ENCODE measurements around the gene FLCN.
"Not testable (repeated sequence)": the region's sequence is repeated elsewhere in the genome, so short reads cannot be mapped to it uniquely, and the experiment has no call there.

FLCN gene

DNA sequence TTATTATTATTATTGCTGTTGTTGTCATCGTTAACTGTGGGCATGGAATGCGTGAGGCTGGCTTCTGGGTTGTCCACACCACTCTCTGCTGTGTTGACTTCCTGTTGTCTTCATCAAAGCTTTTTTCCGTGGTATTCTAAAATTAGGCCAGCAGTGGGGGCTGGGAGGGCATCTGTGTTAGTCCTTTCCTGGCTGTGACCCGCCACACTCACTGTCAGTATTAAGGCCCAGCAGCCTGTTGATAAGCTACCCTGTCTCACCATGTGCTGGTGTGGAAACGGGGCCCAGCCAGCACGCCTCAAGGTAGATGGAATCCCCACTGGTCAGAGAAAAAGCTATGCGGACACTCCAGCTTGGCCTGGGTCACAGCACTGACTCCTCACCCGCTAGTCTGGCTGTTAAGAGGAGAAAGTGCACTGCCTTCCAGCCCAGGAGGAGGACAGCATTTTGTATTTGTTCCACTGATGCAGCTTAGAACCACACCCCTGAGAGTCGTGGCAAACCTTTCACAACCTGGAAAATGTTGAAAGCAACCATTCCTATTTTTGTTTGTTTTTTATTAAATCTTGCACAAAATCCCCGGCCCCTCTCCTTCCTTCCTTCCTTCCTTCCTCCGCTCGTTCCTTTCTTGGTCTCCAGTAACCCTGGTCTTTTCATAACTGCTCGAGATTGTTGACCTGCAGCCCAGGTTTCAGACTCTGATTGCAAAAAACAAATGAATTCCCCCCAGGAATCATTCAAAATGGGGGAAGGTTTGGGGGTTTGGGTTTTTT lies 51.8 kb downstream of the FLCN start:
- DNase-seq = not testable (repeated sequence)

DNA sequence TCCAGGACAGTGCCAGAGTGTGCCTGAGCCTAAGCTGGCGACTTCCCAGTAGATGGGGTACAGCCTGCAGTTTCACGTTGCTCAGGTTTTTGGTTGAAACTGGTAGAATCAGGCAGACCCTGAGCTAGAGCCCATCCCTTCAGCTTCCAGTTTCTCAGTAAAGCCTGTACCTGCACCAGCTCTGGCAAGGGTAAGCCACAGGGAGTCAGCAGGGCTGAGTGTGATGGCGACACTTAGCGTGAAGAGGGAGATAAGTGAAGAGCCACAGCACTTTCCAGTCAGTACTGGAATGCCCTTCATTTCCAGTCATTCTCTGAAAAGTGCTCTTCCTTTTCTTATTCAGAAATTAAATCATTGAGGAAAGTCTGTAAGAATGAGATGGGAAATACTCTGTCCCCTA lies 53.2 kb downstream of the FLCN start:
- DNase-seq = no peak

DNA sequence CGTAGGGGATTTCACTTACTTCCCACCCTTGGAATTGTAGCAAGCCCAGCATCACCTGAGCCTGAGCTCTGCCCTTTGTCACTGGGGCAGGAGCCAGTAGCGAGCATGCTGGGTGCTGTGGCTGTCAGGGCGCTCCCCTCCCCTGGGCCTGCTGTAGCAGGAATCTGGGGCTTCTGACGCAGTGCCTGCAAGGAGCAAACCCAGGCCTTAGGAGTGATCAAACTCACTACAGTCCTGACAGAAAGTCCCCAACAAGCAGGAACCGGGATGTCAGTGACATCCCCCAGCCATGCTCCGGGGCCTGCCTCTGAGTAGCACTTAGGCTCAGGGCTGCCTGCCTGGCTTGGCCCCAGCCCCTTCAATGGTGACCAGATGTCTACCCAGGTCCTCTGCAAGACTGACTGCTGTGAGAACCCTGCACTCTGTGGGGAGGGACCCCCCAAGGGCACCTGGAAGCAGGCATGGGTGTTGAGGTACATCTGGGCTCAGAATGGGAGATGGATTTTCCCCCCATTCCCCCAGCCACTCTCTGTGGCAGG lies 54.3 kb downstream of the FLCN start:
- peak; percentile 24 for DNase-seq

- DNase-seq = peak; percentile 77
These were observed 55.0 kb downstream of the FLCN start for GRCh38 chr17:17181666-17182597.

GRCh38 chr17:17180741-17181525 lies 56.0 kb downstream of the FLCN start:
- no peak for DNase-seq

GRCh38 chr17:17180141-17180603 lies 56.8 kb downstream of the FLCN start:
- no peak for DNase-seq

DNA sequence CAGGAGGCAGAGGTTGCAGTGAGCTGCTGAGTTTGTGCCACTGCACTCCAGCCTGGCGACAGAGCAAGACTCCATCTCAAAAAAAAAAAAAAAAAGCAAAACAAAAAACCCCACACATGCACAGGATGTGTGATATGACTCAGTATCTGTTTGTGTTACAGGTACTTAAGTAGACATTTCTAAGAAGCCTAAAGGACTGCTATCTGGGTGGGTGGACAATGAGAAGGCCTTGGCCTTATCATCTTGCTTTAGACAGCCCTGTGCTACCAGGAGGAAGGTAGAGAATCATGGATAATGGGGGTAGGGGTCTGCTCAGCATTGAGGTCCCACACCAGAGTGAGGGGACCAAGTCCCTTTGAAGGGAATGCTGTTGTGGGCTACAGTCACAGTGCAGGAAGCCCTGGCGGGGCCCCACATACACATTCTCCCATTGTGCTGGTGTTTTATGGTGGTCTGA lies 57.6 kb downstream of the FLCN start:
- DNase-seq = peak; percentile 56

DNA sequence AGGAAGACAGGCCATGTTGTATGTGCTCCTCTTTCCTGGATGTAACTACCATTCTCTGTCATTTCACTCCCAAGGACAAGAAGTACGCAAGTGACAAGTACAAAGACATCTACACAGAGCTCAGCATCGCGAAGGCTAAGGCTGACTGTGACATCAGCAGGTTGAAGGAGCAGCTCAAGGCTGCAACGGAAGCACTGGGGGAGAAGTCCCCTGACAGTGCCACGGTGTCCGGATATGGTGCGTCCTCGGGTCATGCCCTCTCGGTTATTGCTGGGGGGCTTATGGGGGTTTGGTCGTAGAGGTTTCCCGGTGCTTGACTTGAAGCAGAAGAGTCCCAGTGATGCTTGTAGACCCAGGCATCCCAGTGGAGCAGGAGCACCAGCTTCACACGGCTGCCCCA lies 59.8 kb downstream of the FLCN start:
- peak; percentile 37 for DNase-seq

GRCh38 chr17:17176341-17176740 lies 60.6 kb downstream of the FLCN start:
- peak; percentile 46 for DNase-seq

- peak; percentile 28 for DNase-seq
These were observed 61.1 kb downstream of the FLCN start for GRCh38 chr17:17175917-17176316.

DNA sequence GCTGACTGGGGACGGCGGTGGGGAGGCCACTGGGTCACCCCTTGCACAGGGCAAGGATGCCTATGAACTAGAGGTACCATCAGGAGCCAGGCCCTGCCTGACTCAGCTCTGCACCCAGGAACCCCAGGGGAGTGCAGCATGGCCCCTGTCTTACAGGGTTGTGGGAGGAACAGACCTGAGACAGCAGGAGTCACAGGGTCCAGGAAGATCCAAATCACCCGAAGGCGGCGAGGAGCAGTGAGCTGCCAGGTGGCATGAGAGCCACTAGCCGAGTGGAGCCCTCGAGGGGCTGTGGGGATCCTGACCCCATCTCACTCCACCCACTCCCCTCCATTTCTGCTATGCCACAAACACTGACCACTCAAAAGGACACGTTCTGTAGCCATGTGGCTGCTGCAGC lies 61.6 kb downstream of the FLCN start:
- no peak for DNase-seq

GRCh38 chr17:17173921-17174320 lies 63.0 kb downstream of the FLCN start:
- no peak for DNase-seq

- no peak for DNase-seq
These were observed 64.0 kb downstream of the FLCN start for GRCh38 chr17:17172990-17173389.

DNA sequence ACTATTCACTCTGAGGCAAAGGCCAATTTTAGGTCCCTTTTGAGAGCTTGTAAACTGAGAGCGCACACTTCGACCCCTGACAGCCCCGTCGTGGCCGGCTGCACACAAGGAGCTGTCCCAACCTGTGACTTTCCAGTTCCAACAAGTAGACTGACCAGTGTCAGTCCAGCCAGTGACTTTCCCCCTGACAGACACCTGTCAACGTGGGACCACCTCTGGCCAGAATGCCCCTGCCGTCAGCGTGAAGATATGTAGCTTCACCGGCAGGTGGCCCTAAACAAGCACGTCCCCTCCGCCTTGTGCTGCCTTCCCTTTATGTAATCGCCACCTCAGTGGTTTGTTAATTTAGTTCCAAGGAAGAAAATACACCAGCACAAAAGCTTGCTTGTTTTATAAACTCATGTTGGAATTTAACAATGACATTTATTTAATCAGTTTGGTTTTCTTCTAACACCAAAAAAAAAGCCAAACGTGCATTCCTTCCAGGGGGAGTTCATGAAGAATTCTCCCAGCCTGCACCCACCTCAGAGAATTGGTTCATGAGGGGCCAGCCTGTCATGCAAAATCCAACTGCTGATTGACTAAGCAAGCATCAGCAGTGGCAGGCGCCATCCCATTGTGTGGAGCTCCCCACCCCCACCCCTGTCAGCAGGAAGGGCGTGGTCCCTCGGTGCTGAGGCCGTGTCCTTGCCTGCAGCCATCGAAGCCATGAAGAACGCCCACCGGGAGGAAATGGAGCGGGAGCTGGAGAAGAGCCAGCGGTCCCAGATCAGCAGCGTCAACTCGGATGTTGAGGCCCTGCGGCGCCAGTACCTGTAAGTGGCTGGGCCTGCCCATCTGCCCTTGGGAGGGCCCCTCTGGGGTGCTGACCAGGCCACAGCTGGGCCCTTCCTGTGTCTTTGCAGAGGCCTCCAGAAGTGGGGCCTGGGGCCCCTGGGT lies 64.7 kb downstream of the FLCN start:
- DNase-seq = no peak

GRCh38 chr17:17171186-17171585 lies 65.8 kb downstream of the FLCN start:
- DNase-seq = no peak

GRCh38 chr17:17170346-17170985 lies 66.5 kb downstream of the FLCN start:
- DNase-seq = no peak

- DNase-seq = no peak
These were observed 67.6 kb downstream of the FLCN start for GRCh38 chr17:17169396-17169795.

GRCh38 chr17:17168401-17168800 lies 68.6 kb downstream of the FLCN start:
- DNase-seq = no peak

- DNase-seq = no peak
These were observed 69.0 kb downstream of the FLCN start for GRCh38 chr17:17167986-17168385.

- DNase-seq = no peak
These were observed 69.6 kb downstream of the FLCN start for GRCh38 chr17:17167356-17167755.

- DNase-seq = no peak
These were observed 70.5 kb downstream of the FLCN start for GRCh38 chr17:17166446-17166845.

Data from central memory CD4-positive, alpha-beta T cell (primary cell).